Adrenal gland (tissue), 12 donors: ENCODE data around the gene WDR89. TPM values are rescaled to one million over a fixed set of nuclear protein-coding genes. Genes with fewer than 3 reads are reported as not detected.
"Not testable (repeated sequence)": the region's sequence is repeated elsewhere in the genome, so short reads cannot be mapped to it uniquely, and the experiment has no call there.

Experiments
- DNase-seq, 7 donors: peaks; one replicate each; pipeline ENCODE4 v3.0.0-alpha.2; 2019 to 2020
- H3K27ac ChIP-seq, 5 donors: fragments of 200-600 bp; sonication (generic) in 4 of 5; 1 replicate in 3 of 5; 2 replicates in 2 of 5; pipeline versions ENCODE4 v1.5.1 to v1.8.0; 2016 to 2020; ENCODE audit warnings: mild to moderate bottlenecking in 1 of 5
- H3K27me3 ChIP-seq: fragments of 200-600 bp; 2 replicates; pipeline ENCODE4 v1.8.0; 2021
- H3K36me3 ChIP-seq, 2 donors: fragments of 200-600 bp; replicated peaks in 1 of 2; 1 replicate in 1 of 2; 2 replicates in 1 of 2; pipeline versions ENCODE4 v1.5.1 to v1.8.0; 2018 to 2022
- H3K4me1 ChIP-seq, 2 donors: fragments of 200-600 bp; replicated peaks in 1 of 2; 1 replicate in 1 of 2; 2 replicates in 1 of 2; pipeline versions ENCODE4 v1.5.1 to v1.8.0; 2018 to 2021
- H3K4me3 ChIP-seq, 4 donors: fragments of 200-600 bp; sonication (generic) in 3 of 4; one replicate each; pipeline ENCODE4 v1.5.1; 2016 to 2018
- H3K9me3 ChIP-seq, 3 donors: fragments of 200-600 bp; sonication (generic) in 1 of 3; replicated peaks in 1 of 3; 1 replicate in 2 of 3; 2 replicates in 1 of 3; pipeline versions ENCODE4 v1.5.1 to v1.8.0; 2016 to 2021
- POLR2A ChIP-seq, 2 donors: fragments of 450-650 bp; IDR thresholded peaks; one replicate each; pipeline ENCODE4 v1.6.1; 2017; ENCODE audit warnings: antibody characterized with exemption in 2 of 2, mild to moderate bottlenecking in 2 of 2, moderate library complexity in 1 of 2
- whole genome bisulfite sequencing, 4 donors: extraction: QIAGEN DNeasy Blood & Tissue Kit in 2 of 4; methylation state at CpG; one replicate each; pipeline versions ENCODE4 v1.1.5 to v1.1.7; 2013 to 2017; 5-methylcytosine and 5-hydroxymethylcytosine counted together
- intact Hi-C, 2 donors: fragments of 100-400 bp; cut with DNase I; formaldehyde crosslinking; loops; one replicate each; pipeline versions ENCODE4 v1.14.1 to v1.15.0; 2022 to 2023
- polyA plus RNA-seq, 3 donors: library from polyadenylated mRNA; stranded (reverse); fragments of 200-250 nt in 2 of 3; fragments of 350-450 nt in 1 of 3; fragmentation: Illumina TruSeq in 1 of 3; extraction: RNeasy Lipid Tissue Mini Kit (QIAGEN cat#74804) in 1 of 3; gene quantifications; one replicate each; pipeline ENCODE4 v1.2.3, GENCODE V29; 2013 to 2014
- total RNA-seq, 9 donors: library from RNA; depleted of rRNA in 4 of 9; stranded (reverse); fragments of >200 nt in 4 of 9; fragments of 120-200 nt in 1 of 9; fragmentation: NEBNext Ultra II Directional in 1 of 9; extraction: Animal tissue kit (Norgen Biotek cat#: 25700) in 1 of 9; gene quantifications; one replicate each; pipeline versions ENCODE4 v1.1.0 to v1.2.4, GENCODE V29; 2013 to 2023
- TF ChIP-seq, protein P1 (sequence below), 6 experiments: fragments of 450-650 bp in 4 of 6; fragments of 200-600 bp in 2 of 6; sonication (generic) in 1 of 6; IDR thresholded peaks; 1 replicate in 5 of 6; 2 replicates in 1 of 6; pipeline versions ENCODE4 v1.5.1 to v1.8.0; 2016 to 2021; ENCODE audit warnings: antibody characterized with exemption in 6 of 6, mild to moderate bottlenecking in 2 of 6, moderate library complexity in 1 of 6
- donor health status: healthy with polysubstance abuse.
- donor health status: Bipolar disorder and iron deficiency.
- donor health status: DM: yes; HTN: yes; CAD: no.
- donor health status: DM: no; HTN: no; CAD: no.
- donor health status: DM: no; HTN: no; CAD: no.
- donor health status: DM: yes; HTN: yes; CAD: no.

WDR89 gene
- total and polyA plus RNA-seq, 12 donors: 2.5 to 19.2 (median 10.7) TPM

DNA sequence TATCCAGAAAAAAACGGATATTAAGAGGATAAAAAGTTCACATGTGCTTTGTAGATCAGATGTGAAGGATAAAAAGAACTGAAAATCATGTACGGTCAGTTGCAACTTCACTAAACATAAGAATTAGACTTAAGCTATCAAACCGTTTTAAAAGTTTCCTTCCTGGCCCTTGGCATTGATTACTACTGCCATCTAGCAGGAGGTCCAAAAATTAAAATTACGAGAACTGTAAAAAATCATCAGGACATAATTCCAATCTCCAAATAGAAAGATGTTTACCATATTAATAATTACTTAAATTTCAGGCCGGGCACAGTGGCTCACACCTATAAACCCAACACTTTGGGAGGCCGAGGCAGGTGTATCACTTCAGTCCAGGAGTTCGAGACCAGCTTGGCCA lies 7.9 kb downstream of the WDR89 start:
- no peak for DNase-seq
- H3K9me3 ChIP-seq: no peaks in the 10 kb centered on the region
- no peaks in the 10 kb centered on the region for H3K27me3 ChIP-seq
- H3K4me3 ChIP-seq: no peak overlapping the region
- H3K36me3 ChIP-seq: no peaks in the 10 kb centered on the region
- intact Hi-C loops: loop anchor here (10.0 kb wide), 2 partner anchors 89 to 249 kb away; partner anchors contain the start of gene PPP2R5E (in 1 of the 2)
- no peak overlapping the region for H3K27ac ChIP-seq
- WGBS, 4 donors: 74 to 77% (median 76%) methylated on average over 7 of the region's 7 CpGs
- H3K4me1 ChIP-seq: no peaks in the 10 kb centered on the region
- TF ChIP-seq, protein P1, sequence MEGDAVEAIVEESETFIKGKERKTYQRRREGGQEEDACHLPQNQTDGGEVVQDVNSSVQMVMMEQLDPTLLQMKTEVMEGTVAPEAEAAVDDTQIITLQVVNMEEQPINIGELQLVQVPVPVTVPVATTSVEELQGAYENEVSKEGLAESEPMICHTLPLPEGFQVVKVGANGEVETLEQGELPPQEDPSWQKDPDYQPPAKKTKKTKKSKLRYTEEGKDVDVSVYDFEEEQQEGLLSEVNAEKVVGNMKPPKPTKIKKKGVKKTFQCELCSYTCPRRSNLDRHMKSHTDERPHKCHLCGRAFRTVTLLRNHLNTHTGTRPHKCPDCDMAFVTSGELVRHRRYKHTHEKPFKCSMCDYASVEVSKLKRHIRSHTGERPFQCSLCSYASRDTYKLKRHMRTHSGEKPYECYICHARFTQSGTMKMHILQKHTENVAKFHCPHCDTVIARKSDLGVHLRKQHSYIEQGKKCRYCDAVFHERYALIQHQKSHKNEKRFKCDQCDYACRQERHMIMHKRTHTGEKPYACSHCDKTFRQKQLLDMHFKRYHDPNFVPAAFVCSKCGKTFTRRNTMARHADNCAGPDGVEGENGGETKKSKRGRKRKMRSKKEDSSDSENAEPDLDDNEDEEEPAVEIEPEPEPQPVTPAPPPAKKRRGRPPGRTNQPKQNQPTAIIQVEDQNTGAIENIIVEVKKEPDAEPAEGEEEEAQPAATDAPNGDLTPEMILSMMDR (IDR thresholded peaks at IDR 0.05): peak in 3 of 6 experiments; percentile 10 to 29 (median 27)
- no peak for TF ChIP-seq POLR2A (IDR thresholded peaks at IDR 0.05)

DNA sequence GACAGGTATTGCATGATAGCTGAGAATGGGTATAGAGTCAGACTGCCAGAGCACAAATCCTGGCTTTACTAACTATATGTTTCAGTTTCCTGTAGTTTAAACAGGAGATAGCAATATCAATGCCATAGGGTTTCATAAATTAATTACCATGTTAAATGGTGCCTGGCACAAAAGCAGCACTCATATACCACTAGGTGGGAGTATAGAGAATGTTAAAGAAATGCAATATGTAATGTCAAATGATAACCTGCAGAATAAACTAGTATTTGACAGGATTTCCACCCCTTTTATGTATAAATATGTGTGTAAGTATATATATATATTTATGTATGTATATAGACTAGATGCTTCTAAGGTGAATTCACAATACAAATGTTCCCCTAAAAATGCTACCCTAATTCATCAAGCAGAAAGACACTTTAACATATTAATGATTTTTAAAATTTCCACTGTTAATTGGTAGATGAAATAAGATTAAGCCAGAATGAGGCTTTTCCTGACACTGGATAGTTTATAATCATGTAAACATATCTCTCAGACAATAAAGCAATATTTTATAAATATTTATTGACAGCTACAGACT lies 8.6 kb downstream of the WDR89 start:
- no peak for DNase-seq
- intact Hi-C loops: loop anchor here (10.0 kb wide), 2 partner anchors 88 to 248 kb away; partner anchors contain the start of gene PPP2R5E (in 1 of the 2)
- TF ChIP-seq, protein P1 (IDR thresholded peaks at IDR 0.05): peak; percentile 14 to 46 (median 38)
- no peak for TF ChIP-seq POLR2A (IDR thresholded peaks at IDR 0.05)
- Histone ChIP-seq H3K4me3 (no peak overlapping the region), H3K27ac (no peak overlapping the region), H3K27me3 (no peaks in the 10 kb centered on the region), H3K4me1 (no peaks in the 10 kb centered on the region), H3K36me3 (no peaks in the 10 kb centered on the region), H3K9me3 (no peaks in the 10 kb centered on the region)

DNA sequence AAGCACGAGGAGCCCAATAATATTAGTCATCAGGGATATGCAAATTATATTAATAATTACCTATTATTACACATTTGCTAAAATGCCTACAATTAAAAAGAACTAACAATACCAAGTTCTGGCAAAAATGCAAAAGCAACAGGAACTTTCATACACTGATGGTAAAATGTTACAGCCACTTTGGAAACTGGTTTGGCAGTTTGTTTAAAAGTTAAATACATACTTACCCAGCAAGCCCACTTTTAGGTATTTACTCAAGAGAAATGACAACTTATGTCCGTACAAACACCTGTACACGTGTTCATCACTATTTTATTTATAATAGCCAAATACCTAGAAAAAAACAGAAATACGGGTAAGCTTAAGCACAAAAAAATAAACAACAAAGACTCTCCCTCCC lies 17.0 kb downstream of the WDR89 start:
- Histone ChIP-seq H3K4me1 (no peaks in the 10 kb centered on the region), H3K36me3 (no peaks in the 10 kb centered on the region), H3K27me3 (no peaks in the 10 kb centered on the region), H3K4me3 (no peak overlapping the region), H3K9me3 (no peaks in the 10 kb centered on the region), H3K27ac (no peak overlapping the region)
- intact Hi-C loops: no loop called here
- 84 to 92% (median 87%) methylated on average over 4 of the region's 4 CpGs for WGBS, 4 donors
- no peak for DNase-seq
- TF ChIP-seq POLR2A (IDR thresholded peaks at IDR 0.05): no peak
- TF ChIP-seq, protein P1 (IDR thresholded peaks at IDR 0.05): no peak

DNA sequence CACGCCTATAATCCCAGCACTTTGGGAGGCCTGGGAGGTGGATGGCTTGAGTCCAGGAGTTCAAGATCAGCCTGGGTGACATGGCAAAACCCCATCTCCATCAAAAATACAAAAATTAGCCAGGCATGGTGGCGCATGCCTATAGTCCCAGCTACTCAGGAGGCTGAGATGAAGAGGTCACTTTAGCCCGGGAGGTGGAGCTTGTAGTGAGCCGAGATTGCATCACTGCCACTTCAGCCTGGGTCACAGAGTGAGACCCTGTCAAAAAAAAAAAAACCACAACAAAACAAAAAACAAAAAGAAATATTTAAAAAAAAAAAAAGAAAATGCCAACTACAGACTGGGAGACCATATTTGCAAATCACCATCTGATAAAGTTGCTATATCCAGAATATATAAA lies 17.5 kb downstream of the WDR89 start:
- Histone ChIP-seq H3K4me1 (no peaks in the 10 kb centered on the region), H3K4me3 (no peak overlapping the region), H3K27me3 (no peaks in the 10 kb centered on the region), H3K9me3 (no peaks in the 10 kb centered on the region), H3K27ac (no peak overlapping the region), H3K36me3 (no peaks in the 10 kb centered on the region)
- TF ChIP-seq POLR2A (IDR thresholded peaks at IDR 0.05): no peak
- intact Hi-C loops: no loop called here
- no peak for DNase-seq
- 94 to 97% (median 95%) methylated on average over 4 of the region's 4 CpGs for WGBS, 4 donors

DNA sequence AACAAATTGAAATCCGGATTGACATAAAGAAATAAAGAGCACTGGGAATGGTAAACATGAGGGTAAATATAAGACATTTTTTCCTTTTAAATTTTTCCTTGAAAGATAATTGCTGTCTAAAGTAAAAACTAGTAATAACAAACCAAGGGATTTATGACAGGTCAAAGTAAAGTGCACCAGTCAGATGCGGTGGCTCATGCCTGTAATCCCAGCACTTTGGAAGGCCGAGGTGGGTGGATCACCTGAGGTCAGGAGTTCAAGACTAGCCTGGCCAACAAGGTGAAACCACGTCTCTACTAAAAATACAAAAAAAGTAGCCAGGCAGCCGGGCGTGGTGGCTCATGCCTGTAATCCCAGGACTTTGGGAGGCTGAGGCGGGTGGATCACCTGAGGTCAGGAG lies 19.7 kb downstream of the WDR89 start:
- H3K9me3 ChIP-seq, intact Hi-C loops, H3K27ac ChIP-seq, H3K4me3 ChIP-seq, DNase-seq, H3K27me3 ChIP-seq, H3K4me1 ChIP-seq, H3K36me3 ChIP-seq: not testable (repeated sequence)
- WGBS, 4 donors: 73 to 88% (median 82%) methylated on average over 7 of the region's 7 CpGs
